ENCODE results near the gene SRRM5. TPM values are rescaled to one million over a fixed set of nuclear protein-coding genes. Genes with fewer than 3 reads are reported as not detected.

The SRRM5 gene
- 0.20 TPM for polyA plus RNA-seq (2013, experiment 1 of 2)
- 0.26 TPM for polyA plus RNA-seq (2013, experiment 2 of 2)

DNA sequence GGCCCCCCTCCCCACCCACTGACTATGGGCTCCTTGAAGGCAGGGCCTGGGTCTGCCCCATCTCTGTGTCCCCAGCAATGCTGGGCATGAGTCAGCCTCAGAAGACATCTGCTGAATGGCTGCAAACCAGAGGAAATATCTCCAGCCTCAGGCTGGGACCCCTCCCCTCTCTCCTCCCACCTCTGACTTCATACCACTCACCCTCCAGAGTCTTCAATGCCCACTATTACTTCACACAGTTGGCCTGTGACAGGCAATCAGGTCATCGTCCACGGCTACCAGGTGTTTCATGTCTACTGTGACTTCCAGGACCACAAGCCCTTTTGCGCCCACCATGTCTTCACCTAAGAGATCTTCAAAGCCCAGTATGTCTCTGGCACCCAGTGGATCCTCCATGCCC lies at the start of gene SRRM5:
Gene SRRM5, plus strand, starts transcription at position 301 of the 400 bp plus-strand sequence. Its CDS starts 34 bp downstream, at position 335.
- Histone ChIP-seq H3K4me1 (ENCODE audit: control insufficient read depth in 2 of 2, insufficient read depth in 1 of 2, low read depth in 1 of 2, low read length in 2 of 2) (no peaks in the 10 kb centered on the region), H4K91ac (ENCODE audit: low read depth, low read length, poor library complexity) (no peak within 1 kb of the TSS), H2BK5ac (ENCODE audit: low read length) (no peak within 1 kb of the TSS), H3K18ac (ENCODE audit: low read length) (no peak within 1 kb of the TSS), H3K4me3 (ENCODE audit: low read length in 2 of 2) (no peak within 1 kb of the TSS), H2BK120ac (ENCODE audit: low read depth, low read length) (no peak within 1 kb of the TSS), H2AK5ac (ENCODE audit: low read depth, low read length) (no peak within 1 kb of the TSS), H3K14ac (ENCODE audit: low read length) (no peak within 1 kb of the TSS), H3K36me3 (replicated peaks in 1 of 2; ENCODE audit: control insufficient read depth in 2 of 2, insufficient read depth in 2 of 2, low read length in 2 of 2) (peaks cover 26 to 85% of the 10 kb centered on the region in 2 donors), H2AFZ (ENCODE audit: low read length) (no peak within 1 kb of the TSS), H4K8ac (ENCODE audit: low read depth, low read length) (no peak within 1 kb of the TSS), H3K27me3 (ENCODE audit: control insufficient read depth in 3 of 3, insufficient read depth in 3 of 3, low read depth in 1 of 3, low read length in 3 of 3) (no peaks in the 10 kb centered on the region), H3K27ac (replicated peaks; ENCODE audit: low read length) (no peak within 1 kb of the TSS), H3K23ac (ENCODE audit: low read depth, low read length, poor library complexity) (no peak within 1 kb of the TSS), H3K4ac (ENCODE audit: low read length) (no peak within 1 kb of the TSS), H3K9me3 (replicated peaks in 1 of 2; ENCODE audit: control insufficient read depth in 2 of 2, insufficient read depth in 1 of 2, low read depth in 1 of 2, low read length in 2 of 2) (no peaks in the 10 kb centered on the region), H3K4me2 (ENCODE audit: insufficient read depth, low read length, poor library complexity, severe bottlenecking) (no peak within 1 kb of the TSS), H3K79me1 (ENCODE audit: low read depth, low read length) (peaks cover 22% of the 10 kb centered on the region), H3K9ac (ENCODE audit: low read depth, low read length, poor library complexity) (no peak within 1 kb of the TSS), H2BK15ac (ENCODE audit: low read length) (no peak within 1 kb of the TSS), H2BK12ac (ENCODE audit: low read length) (no peak within 1 kb of the TSS)
- no CpG with 5 or more reads among the region's 3 CpGs for WGBS, 2 donors (ENCODE audit: extremely low coverage in 2 of 2, insufficient read length in 2 of 2, insufficient replicate concordance in 1 of 2)
- no peak for DNase-seq (ENCODE audit: low spot score)

DNA sequence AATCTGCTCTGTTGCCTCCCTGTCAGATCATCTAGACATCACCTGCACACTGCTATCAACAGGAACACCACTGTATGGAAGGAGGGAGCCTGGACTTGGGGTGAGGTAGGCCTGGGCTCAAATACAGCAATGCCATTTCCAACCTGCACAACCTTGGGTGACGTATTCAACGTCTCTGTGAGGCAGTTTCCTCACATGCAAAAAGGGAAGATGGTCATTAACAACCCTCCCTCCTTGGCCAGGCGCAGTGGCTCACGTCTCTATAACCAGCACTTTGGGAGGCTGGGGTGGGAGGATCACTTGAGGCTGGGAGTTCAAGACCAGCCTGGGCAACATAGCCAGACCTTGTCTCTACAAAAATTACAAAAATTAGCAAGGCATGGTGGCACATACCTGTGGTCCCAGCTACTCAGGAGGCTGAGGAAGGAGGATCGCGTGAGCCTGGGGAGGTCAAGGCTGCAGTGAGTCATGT lies 49.6 kb upstream of the SRRM5 start:
- H3K18ac ChIP-seq (ENCODE audit: low read length): no peak overlapping the region
- no peak overlapping the region for H3K23ac ChIP-seq (ENCODE audit: low read depth, low read length, poor library complexity)
- no peak overlapping the region for H2BK5ac ChIP-seq (ENCODE audit: low read length)
- H3K79me1 ChIP-seq (ENCODE audit: low read depth, low read length): peaks cover 6% of the 10 kb centered on the region
- no peak overlapping the region for H2AK5ac ChIP-seq (ENCODE audit: low read depth, low read length)
- no peak for DNase-seq (ENCODE audit: low spot score)
- H3K4me1 ChIP-seq (ENCODE audit: control insufficient read depth in 2 of 2, insufficient read depth in 1 of 2, low read depth in 1 of 2, low read length in 2 of 2): no peaks in the 10 kb centered on the region
- H2AFZ ChIP-seq (ENCODE audit: low read length): no peak overlapping the region
- H3K4ac ChIP-seq (ENCODE audit: low read length): no peak overlapping the region
- no peak overlapping the region for H2BK120ac ChIP-seq (ENCODE audit: low read depth, low read length)
- H4K91ac ChIP-seq (ENCODE audit: low read depth, low read length, poor library complexity): no peak overlapping the region
- no peak overlapping the region for H3K27ac ChIP-seq (replicated peaks; ENCODE audit: low read length)
- no peak overlapping the region for H3K14ac ChIP-seq (ENCODE audit: low read length)
- H3K4me2 ChIP-seq (ENCODE audit: insufficient read depth, low read length, poor library complexity, severe bottlenecking): no peak overlapping the region
- no peak overlapping the region for H2BK15ac ChIP-seq (ENCODE audit: low read length)
- no peaks in the 10 kb centered on the region for H3K27me3 ChIP-seq (ENCODE audit: control insufficient read depth in 3 of 3, insufficient read depth in 3 of 3, low read depth in 1 of 3, low read length in 3 of 3)
- WGBS, 2 donors (ENCODE audit: extremely low coverage in 2 of 2, insufficient read length in 2 of 2, insufficient replicate concordance in 1 of 2): no CpG with 5 or more reads among the region's 6 CpGs
- peaks cover 25 to 64% of the 10 kb centered on the region in 2 donors for H3K36me3 ChIP-seq (replicated peaks in 1 of 2; ENCODE audit: control insufficient read depth in 2 of 2, insufficient read depth in 2 of 2, low read length in 2 of 2)
- no peak overlapping the region for H4K8ac ChIP-seq (ENCODE audit: low read depth, low read length)
- H3K9me3 ChIP-seq (replicated peaks in 1 of 2; ENCODE audit: control insufficient read depth in 2 of 2, insufficient read depth in 1 of 2, low read depth in 1 of 2, low read length in 2 of 2): no peaks in the 10 kb centered on the region
- no peak overlapping the region for H3K9ac ChIP-seq (ENCODE audit: low read depth, low read length, poor library complexity)
- no peak overlapping the region for H2BK12ac ChIP-seq (ENCODE audit: low read length)
- H3K4me3 ChIP-seq (ENCODE audit: low read length in 2 of 2): no peak overlapping the region

DNA sequence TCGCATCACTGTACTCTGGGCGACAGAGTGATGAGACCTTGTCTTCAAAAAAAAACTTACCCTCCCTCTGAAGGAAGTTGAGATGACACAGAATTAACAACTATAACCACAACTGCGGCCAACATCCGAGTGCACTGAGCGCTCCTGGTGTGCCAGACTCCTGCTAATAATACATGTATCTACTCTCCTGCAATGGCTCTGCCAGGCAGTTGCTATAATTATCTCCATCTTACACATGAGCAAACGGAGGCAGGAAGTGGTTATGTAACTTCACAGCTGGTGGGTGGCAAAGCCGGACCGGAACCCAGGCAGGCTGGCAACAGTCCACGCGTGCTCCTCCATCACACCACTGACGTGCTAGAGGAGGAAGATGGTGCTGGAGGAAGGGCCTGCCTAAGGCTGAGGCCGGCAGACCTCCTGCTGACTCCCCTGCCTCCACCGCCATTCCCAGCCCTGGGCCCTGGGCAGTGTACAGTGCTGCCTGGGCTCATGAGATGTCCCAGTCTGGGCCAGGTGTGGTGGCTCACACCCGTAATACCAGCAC lies 49.1 kb upstream of the SRRM5 start:
- Histone ChIP-seq H3K23ac (ENCODE audit: low read depth, low read length, poor library complexity) (peak overlapping the region; percentile 80), H3K4me1 (ENCODE audit: control insufficient read depth in 2 of 2, insufficient read depth in 1 of 2, low read depth in 1 of 2, low read length in 2 of 2) (no peaks in the 10 kb centered on the region), H3K18ac (ENCODE audit: low read length) (peak overlapping the region; percentile 17), H3K4ac (ENCODE audit: low read length) (no peak overlapping the region), H3K4me2 (ENCODE audit: insufficient read depth, low read length, poor library complexity, severe bottlenecking) (no peak overlapping the region), H4K8ac (ENCODE audit: low read depth, low read length) (no peak overlapping the region), H3K9me3 (replicated peaks in 1 of 2; ENCODE audit: control insufficient read depth in 2 of 2, insufficient read depth in 1 of 2, low read depth in 1 of 2, low read length in 2 of 2) (no peaks in the 10 kb centered on the region), H4K91ac (ENCODE audit: low read depth, low read length, poor library complexity) (no peak overlapping the region), H3K9ac (ENCODE audit: low read depth, low read length, poor library complexity) (peak overlapping the region; percentile 44), H3K4me3 (ENCODE audit: low read length in 2 of 2) (peak overlapping the region in 1 of 2 donors; percentile 51), H2BK120ac (ENCODE audit: low read depth, low read length) (no peak overlapping the region), H3K14ac (ENCODE audit: low read length) (peak overlapping the region; percentile 89), H3K27me3 (ENCODE audit: control insufficient read depth in 3 of 3, insufficient read depth in 3 of 3, low read depth in 1 of 3, low read length in 3 of 3) (no peaks in the 10 kb centered on the region), H2AK5ac (ENCODE audit: low read depth, low read length) (no peak overlapping the region), H2BK15ac (ENCODE audit: low read length) (no peak overlapping the region), H3K79me1 (ENCODE audit: low read depth, low read length) (peaks cover 6% of the 10 kb centered on the region), H3K27ac (replicated peaks; ENCODE audit: low read length) (no peak overlapping the region), H2AFZ (ENCODE audit: low read length) (no peak overlapping the region), H3K36me3 (replicated peaks in 1 of 2; ENCODE audit: control insufficient read depth in 2 of 2, insufficient read depth in 2 of 2, low read length in 2 of 2) (peaks cover 25 to 63% of the 10 kb centered on the region in 2 donors), H2BK5ac (ENCODE audit: low read length) (no peak overlapping the region), H2BK12ac (ENCODE audit: low read length) (no peak overlapping the region)
- no peak for DNase-seq (ENCODE audit: low spot score)
- no CpG with 5 or more reads among the region's 14 CpGs for WGBS, 2 donors (ENCODE audit: extremely low coverage in 2 of 2, insufficient read length in 2 of 2, insufficient replicate concordance in 1 of 2)

DNA sequence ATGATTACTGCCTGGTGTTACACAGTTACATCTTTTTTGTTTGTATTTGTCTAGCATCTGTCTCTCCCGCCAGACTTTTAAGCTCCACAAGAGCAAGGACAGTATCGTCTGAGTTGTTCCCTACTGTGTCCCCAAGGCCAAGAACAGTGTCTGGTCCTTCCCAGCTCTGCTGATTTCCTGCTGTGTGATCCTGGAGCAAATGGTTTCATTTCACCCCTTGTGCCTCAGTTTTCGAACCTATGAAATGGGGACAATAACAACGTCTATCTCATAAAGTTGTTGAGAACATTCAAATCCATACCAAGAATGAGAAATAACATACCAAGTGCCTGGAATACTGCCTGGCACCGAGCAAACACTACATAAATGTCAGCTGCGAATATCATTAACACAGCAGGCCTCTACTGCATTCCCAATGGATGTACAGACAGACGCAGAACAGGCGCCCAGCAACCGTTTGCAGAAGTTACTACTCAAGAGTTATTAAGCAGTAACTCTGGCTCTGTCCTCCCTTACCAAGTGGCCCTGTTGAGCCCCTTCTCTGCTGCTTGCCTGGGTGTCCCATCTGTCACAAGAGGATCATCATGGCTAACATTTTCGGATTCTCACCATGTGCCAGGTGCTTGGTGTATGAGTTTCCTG lies 48.0 kb upstream of the SRRM5 start:
- Histone ChIP-seq H2BK120ac (ENCODE audit: low read depth, low read length) (no peak overlapping the region), H3K27ac (replicated peaks; ENCODE audit: low read length) (no peak overlapping the region), H4K8ac (ENCODE audit: low read depth, low read length) (no peak overlapping the region), H3K23ac (ENCODE audit: low read depth, low read length, poor library complexity) (no peak overlapping the region), H2AK5ac (ENCODE audit: low read depth, low read length) (no peak overlapping the region), H3K36me3 (replicated peaks in 1 of 2; ENCODE audit: control insufficient read depth in 2 of 2, insufficient read depth in 2 of 2, low read length in 2 of 2) (peaks cover 23 to 62% of the 10 kb centered on the region in 2 donors), H3K79me1 (ENCODE audit: low read depth, low read length) (peaks cover 6% of the 10 kb centered on the region), H3K4me2 (ENCODE audit: insufficient read depth, low read length, poor library complexity, severe bottlenecking) (no peak overlapping the region), H3K4me3 (ENCODE audit: low read length in 2 of 2) (no peak overlapping the region), H3K4ac (ENCODE audit: low read length) (no peak overlapping the region), H3K4me1 (ENCODE audit: control insufficient read depth in 2 of 2, insufficient read depth in 1 of 2, low read depth in 1 of 2, low read length in 2 of 2) (no peaks in the 10 kb centered on the region), H2BK15ac (ENCODE audit: low read length) (no peak overlapping the region), H3K14ac (ENCODE audit: low read length) (no peak overlapping the region), H2AFZ (ENCODE audit: low read length) (no peak overlapping the region), H3K27me3 (ENCODE audit: control insufficient read depth in 3 of 3, insufficient read depth in 3 of 3, low read depth in 1 of 3, low read length in 3 of 3) (no peaks in the 10 kb centered on the region), H3K9ac (ENCODE audit: low read depth, low read length, poor library complexity) (no peak overlapping the region), H4K91ac (ENCODE audit: low read depth, low read length, poor library complexity) (no peak overlapping the region), H3K9me3 (replicated peaks in 1 of 2; ENCODE audit: control insufficient read depth in 2 of 2, insufficient read depth in 1 of 2, low read depth in 1 of 2, low read length in 2 of 2) (no peaks in the 10 kb centered on the region), H3K18ac (ENCODE audit: low read length) (no peak overlapping the region), H2BK12ac (ENCODE audit: low read length) (no peak overlapping the region), H2BK5ac (ENCODE audit: low read length) (no peak overlapping the region)
- no CpG with 5 or more reads among the region's 10 CpGs for WGBS, 2 donors (ENCODE audit: extremely low coverage in 2 of 2, insufficient read length in 2 of 2, insufficient replicate concordance in 1 of 2)
- DNase-seq (ENCODE audit: low spot score): no peak

All from neuronal stem cell (in vitro differentiated cells).